WTC11 (cell line): ENCODE measurements around the gene PCNX3.
"Not testable (repeated sequence)": the region's sequence is repeated elsewhere in the genome, so short reads cannot be mapped to it uniquely, and the experiment has no call there.

Experiments used
- CTCF ChIP-seq: fragments of 200-600 bp; IDR thresholded peaks from 2 replicates; pipeline ENCODE4 v1.8.0; 2022; ENCODE audit warnings: antibody characterized with exemption
- ELF4 ChIP-seq: sonication (generic); formaldehyde crosslinking; IDR thresholded peaks from 2 replicates; pipeline ENCODE4 v1.8.1; 2022; ENCODE audit warnings: low read depth, mild to moderate bottlenecking, moderate library complexity, missing genetic modification reagents
- FOXP1 ChIP-seq: sonication (generic); formaldehyde crosslinking; IDR thresholded peaks from 2 replicates; pipeline ENCODE4 v1.8.0; 2022; ENCODE audit warnings: missing genetic modification reagents, mild to moderate bottlenecking, moderate library complexity, borderline replicate concordance
- MAX ChIP-seq: sonication (generic); formaldehyde crosslinking; IDR thresholded peaks from 2 replicates; pipeline ENCODE4 v1.8.0; 2022; ENCODE audit warnings: mild to moderate bottlenecking, missing genetic modification reagents
- NFYB ChIP-seq: sonication (generic); formaldehyde crosslinking; conservative IDR thresholded peaks from 2 replicates; pipeline ENCODE4 v1.8.0; 2022; ENCODE audit warnings: low read depth, missing genetic modification reagents
- RORB ChIP-seq: fragments of 250-450 bp; sonication (Bioruptor Pico); IDR thresholded peaks from 2 replicates; pipeline ENCODE4 v1.9.0; 2021; ENCODE audit warnings: mild to moderate bottlenecking
- TEAD1 ChIP-seq: sonication (generic); formaldehyde crosslinking; IDR thresholded peaks from 2 replicates; pipeline ENCODE4 v1.8.0; 2022; ENCODE audit warnings: mild to moderate bottlenecking, missing genetic modification reagents
- ZBTB43 ChIP-seq: sonication (generic); formaldehyde crosslinking; IDR thresholded peaks from 2 replicates; pipeline ENCODE4 v1.8.1; 2023; ENCODE audit warnings: mild to moderate bottlenecking, missing genetic modification reagents
- ZNF138 ChIP-seq: sonication (generic); formaldehyde crosslinking; conservative IDR thresholded peaks from 2 replicates; pipeline ENCODE4 v1.8.1; 2022; ENCODE audit warnings: mild to moderate bottlenecking, moderate library complexity, missing genetic modification reagents

GRCh38 chr11:65639228-65639597 is 23.6 kb downstream of the PCNX3 start:
- TF ChIP-seq CTCF; ELF4 (CRISPR knock-in tag); ZNF138; ZBTB43 (CRISPR knock-in tag); FOXP1 (CRISPR knock-in tag); TEAD1 (CRISPR knock-in tag); MAX (CRISPR knock-in tag); NFYB (CRISPR knock-in tag); RORB (CRISPR knock-in tag): not testable (repeated sequence)
